PC-3 (cell line): ENCODE data around the gene NXPH2.

Experiments used
- EZH2 ChIP-seq: fragments of 300-600 bp; sonication (generic); IDR thresholded peaks from one replicate; pipeline ENCODE4 v1.6.1; 2017; ENCODE audit warnings: antibody characterized with exemption, mild to moderate bottlenecking, low read length; ENCODE audit not compliant: unreplicated experiment
- EZH2phosphoT487 ChIP-seq: fragments of 300-600 bp; sonication (generic); IDR thresholded peaks from 2 replicates; pipeline ENCODE4 v1.6.1; 2018; ENCODE audit warnings: mild to moderate bottlenecking, antibody characterized with exemption, low read length, borderline replicate concordance
- TF ChIP-seq, protein P1 (sequence below): fragments of 300-600 bp; sonication (generic); conservative IDR thresholded peaks from 2 replicates; pipeline ENCODE4 v1.5.1; 2017; ENCODE audit warnings: antibody characterized with exemption, low read depth, mild to moderate bottlenecking, low read length

DNA sequence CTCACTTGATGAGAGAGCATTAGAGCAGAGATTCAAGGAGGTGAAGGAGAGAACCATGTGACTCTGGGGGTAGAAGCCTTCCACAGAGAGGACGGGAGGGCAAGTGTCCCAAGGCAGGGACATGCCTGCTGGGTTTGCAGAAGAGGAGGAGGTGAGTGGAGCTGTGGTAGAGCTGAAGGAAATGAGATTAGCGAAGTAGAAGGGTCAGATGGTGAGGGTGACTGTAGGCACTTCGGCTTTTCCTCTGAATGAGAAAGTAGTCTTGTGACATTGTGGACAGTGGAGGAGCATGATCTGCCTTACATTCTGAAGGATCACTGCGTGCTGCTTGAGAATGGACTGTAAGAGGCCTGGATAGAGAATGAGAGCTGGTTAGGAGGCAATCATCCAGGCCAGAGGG, 126.0 kb downstream of the NXPH2 start:
- TF ChIP-seq EZH2phosphoT487, result no peak
- TF ChIP-seq, protein P1, sequence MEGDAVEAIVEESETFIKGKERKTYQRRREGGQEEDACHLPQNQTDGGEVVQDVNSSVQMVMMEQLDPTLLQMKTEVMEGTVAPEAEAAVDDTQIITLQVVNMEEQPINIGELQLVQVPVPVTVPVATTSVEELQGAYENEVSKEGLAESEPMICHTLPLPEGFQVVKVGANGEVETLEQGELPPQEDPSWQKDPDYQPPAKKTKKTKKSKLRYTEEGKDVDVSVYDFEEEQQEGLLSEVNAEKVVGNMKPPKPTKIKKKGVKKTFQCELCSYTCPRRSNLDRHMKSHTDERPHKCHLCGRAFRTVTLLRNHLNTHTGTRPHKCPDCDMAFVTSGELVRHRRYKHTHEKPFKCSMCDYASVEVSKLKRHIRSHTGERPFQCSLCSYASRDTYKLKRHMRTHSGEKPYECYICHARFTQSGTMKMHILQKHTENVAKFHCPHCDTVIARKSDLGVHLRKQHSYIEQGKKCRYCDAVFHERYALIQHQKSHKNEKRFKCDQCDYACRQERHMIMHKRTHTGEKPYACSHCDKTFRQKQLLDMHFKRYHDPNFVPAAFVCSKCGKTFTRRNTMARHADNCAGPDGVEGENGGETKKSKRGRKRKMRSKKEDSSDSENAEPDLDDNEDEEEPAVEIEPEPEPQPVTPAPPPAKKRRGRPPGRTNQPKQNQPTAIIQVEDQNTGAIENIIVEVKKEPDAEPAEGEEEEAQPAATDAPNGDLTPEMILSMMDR, result no peak
- no peak for TF ChIP-seq EZH2
